Left lung (tissue), 10 donors: ENCODE data around the gene CACNA1A. TPM values are rescaled to one million over a fixed set of nuclear protein-coding genes. Genes with fewer than 3 reads are reported as not detected.

Experiments
- ATAC-seq: fragments of 200-7000 bp; cut with Tn5 transposase; one replicate; pipeline ENCODE4 v1.9.1; 2020; ENCODE audit warnings: moderate library complexity
- DNase-seq, 4 donors: peaks; one replicate each; pipeline ENCODE4 v3.0.0-alpha.2; 2013 to 2020
- H3K27ac ChIP-seq, 2 donors: fragments of 200-600 bp; sonication (generic) in 1 of 2; one replicate each; pipeline versions ENCODE4 v1.5.0 to v1.8.0; 2020 to 2021
- H3K27me3 ChIP-seq, 2 donors: fragments of 200-600 bp; sonication (generic) in 1 of 2; one replicate each; pipeline versions ENCODE4 v1.5.0 to v1.8.0; 2020 to 2021
- H3K36me3 ChIP-seq, 2 donors: fragments of 200-600 bp; sonication (generic) in 1 of 2; one replicate each; pipeline versions ENCODE4 v1.5.0 to v1.8.0; 2020 to 2021
- H3K4me1 ChIP-seq, 2 donors: fragments of 200-600 bp; one replicate each; pipeline ENCODE4 v1.8.0; 2021
- H3K4me3 ChIP-seq, 2 donors: fragments of 200-600 bp; sonication (generic) in 1 of 2; one replicate each; pipeline versions ENCODE4 v1.5.0 to v1.8.0; 2020 to 2021; ENCODE audit warnings: mild to moderate bottlenecking in 1 of 2
- H3K9me3 ChIP-seq, 2 donors: fragments of 200-600 bp; sonication (generic) in 1 of 2; one replicate each; pipeline versions ENCODE4 v1.5.0 to v1.8.0; 2020 to 2021
- CTCF ChIP-seq, 2 donors: fragments of 200-600 bp; sonication (generic) in 1 of 2; IDR thresholded peaks; one replicate each; pipeline versions ENCODE4 v1.5.0 to v1.8.0; 2021; ENCODE audit warnings: antibody characterized with exemption in 2 of 2
- intact Hi-C, 2 donors: fragments of 100-400 bp; cut with DNase I; formaldehyde crosslinking; loops; one replicate each; pipeline versions ENCODE4 v1.11.2 to v1.14.2; 2022
- polyA plus RNA-seq, 6 donors: library from polyadenylated mRNA; unstranded; fragments of 120-200 nt; gene quantifications; one replicate each; pipeline ENCODE4 v1.2.1, GENCODE V29; 2013; ENCODE audit not compliant: insufficient read length in 6 of 6
- total RNA-seq, 2 donors: library from RNA; stranded (reverse); fragmentation: NEBNext Ultra II Directional; extraction: Animal tissue kit (Norgen Biotek cat#: 25700); gene quantifications; one replicate each; pipeline ENCODE4 v1.2.1, GENCODE V29; 2021
- donor health status: DM: no; HTN: yes; CAD: no.
- donor health status: DM: no; HTN: no; CAD: no.

The CACNA1A gene
- total and polyA plus RNA-seq, 8 donors, result 0.20 to 5.4 (median 3.9) TPM

GRCh38 chr19:13483215-13483614 is 23.1 kb downstream of the CACNA1A start:
- Histone ChIP-seq H3K36me3 (no peaks in the 10 kb centered on the region), H3K4me3 (no peak overlapping the region), H3K27me3 (peaks cover 0 to 16% of the 10 kb centered on the region in 2 donors), H3K4me1 (no peaks in the 10 kb centered on the region), H3K9me3 (peaks cover 0 to 7% of the 10 kb centered on the region in 2 donors), H3K27ac (no peak overlapping the region)
- no peak for ATAC-seq
- DNase-seq, result no peak
- TF ChIP-seq CTCF (IDR thresholded peaks at IDR 0.05), result no peak
- intact Hi-C loops, result no loop called here

- no peak for ATAC-seq
- Histone ChIP-seq H3K36me3 (no peaks in the 10 kb centered on the region), H3K9me3 (peaks cover 0 to 39% of the 10 kb centered on the region in 2 donors), H3K27ac (no peak overlapping the region), H3K27me3 (peaks cover 0 to 11% of the 10 kb centered on the region in 2 donors), H3K4me1 (no peaks in the 10 kb centered on the region), H3K4me3 (no peak overlapping the region)
- intact Hi-C loops, result no loop called here
- TF ChIP-seq CTCF (IDR thresholded peaks at IDR 0.05), result no peak
- no peak for DNase-seq
Measured at GRCh38 chr19:13478576-13478975, 27.7 kb downstream of the CACNA1A start.

- no peak for ATAC-seq
- no peaks in the 10 kb centered on the region for H3K4me1 ChIP-seq
- DNase-seq, result no peak
- H3K36me3 ChIP-seq, result no peaks in the 10 kb centered on the region
- peaks cover 0 to 32% of the 10 kb centered on the region in 2 donors for H3K9me3 ChIP-seq
- no peak overlapping the region for H3K4me3 ChIP-seq
- peaks cover 0 to 11% of the 10 kb centered on the region in 2 donors for H3K27me3 ChIP-seq
- no peak overlapping the region for H3K27ac ChIP-seq
- TF ChIP-seq CTCF (IDR thresholded peaks at IDR 0.05), result no peak
- intact Hi-C loops, result no loop called here
Measured at GRCh38 chr19:13476071-13476470, 30.2 kb downstream of the CACNA1A start.

- Histone ChIP-seq H3K27me3 (peaks cover 0 to 11% of the 10 kb centered on the region in 2 donors), H3K27ac (no peak overlapping the region), H3K9me3 (peaks cover 0 to 32% of the 10 kb centered on the region in 2 donors), H3K36me3 (no peaks in the 10 kb centered on the region), H3K4me1 (no peaks in the 10 kb centered on the region), H3K4me3 (no peak overlapping the region)
- DNase-seq, result no peak
- TF ChIP-seq CTCF (IDR thresholded peaks at IDR 0.05), result no peak
- no peak for ATAC-seq
- intact Hi-C loops, result no loop called here
Measured at GRCh38 chr19:13475044-13475443, 31.2 kb downstream of the CACNA1A start.

- Histone ChIP-seq H3K27ac (no peak overlapping the region), H3K36me3 (no peaks in the 10 kb centered on the region), H3K27me3 (peaks cover 0 to 34% of the 10 kb centered on the region in 2 donors), H3K9me3 (no peaks in the 10 kb centered on the region), H3K4me1 (no peaks in the 10 kb centered on the region), H3K4me3 (no peak overlapping the region)
- intact Hi-C loops, result no loop called here
- ATAC-seq, result no peak
- TF ChIP-seq CTCF (IDR thresholded peaks at IDR 0.05), result no peak
- DNase-seq, result no peak
Measured at GRCh38 chr19:13466697-13467096, 39.6 kb downstream of the CACNA1A start.
